ENCODE measurements around the gene KCNK3. TPM values are rescaled to one million over a fixed set of nuclear protein-coding genes. Genes with fewer than 3 reads are reported as not detected.
A peak's percentile ranks its signal among the peaks of the same experiment; 100 is the strongest.

Gene KCNK3
- total RNA-seq, 1 donor: not detected

DNA sequence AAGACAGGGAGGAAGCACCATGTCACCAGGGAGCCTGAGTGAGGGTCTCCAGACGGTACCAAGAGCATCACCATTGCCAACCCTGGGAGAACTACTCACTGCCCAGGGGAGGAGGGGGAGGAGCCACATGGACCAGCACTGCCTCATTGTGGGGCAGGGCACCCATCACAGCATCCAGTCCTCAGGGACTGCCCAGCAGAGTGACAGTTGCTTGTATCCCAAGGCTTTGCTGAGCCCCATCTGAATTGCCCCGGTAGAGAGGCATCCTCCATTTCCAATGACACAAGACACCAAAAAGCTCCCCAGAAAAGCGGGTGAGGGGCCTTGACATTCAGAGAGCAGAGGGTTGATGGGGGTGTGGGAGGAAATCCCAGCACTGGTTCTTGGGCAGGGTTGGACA lies 44.5 kb upstream of the KCNK3 start:
- Histone ChIP-seq H2AFZ (ENCODE audit: low read length) (no peak overlapping the region), H3K36me3 (ENCODE audit: insufficient read depth, low read length) (no peaks in the 10 kb centered on the region), H3K4me3 (ENCODE audit: insufficient read depth, low read length) (no peak overlapping the region), H3K27me3 (ENCODE audit: insufficient read depth, low read length) (peaks cover 59% of the 10 kb centered on the region), H3K4me2 (ENCODE audit: insufficient read depth, low read length) (no peak overlapping the region), H3K27ac (ENCODE audit: low read depth, low read length) (no peak overlapping the region), H3K79me2 (ENCODE audit: insufficient read depth, low read length) (no peaks in the 10 kb centered on the region), H3K4me1 (ENCODE audit: insufficient read depth, low read length) (no peaks in the 10 kb centered on the region), H4K20me1 (ENCODE audit: insufficient read depth, low read length) (no peaks in the 10 kb centered on the region), H3K9me3 (ENCODE audit: low read depth, low read length) (no peaks in the 10 kb centered on the region)
- TF ChIP-seq CTCF (IDR thresholded peaks at IDR 0.05; ENCODE audit: extremely low read depth, low read depth, low read length): no peak
- DNase-seq (ENCODE audit: insufficient read length, low spot score, missing footprints): no peak

DNA sequence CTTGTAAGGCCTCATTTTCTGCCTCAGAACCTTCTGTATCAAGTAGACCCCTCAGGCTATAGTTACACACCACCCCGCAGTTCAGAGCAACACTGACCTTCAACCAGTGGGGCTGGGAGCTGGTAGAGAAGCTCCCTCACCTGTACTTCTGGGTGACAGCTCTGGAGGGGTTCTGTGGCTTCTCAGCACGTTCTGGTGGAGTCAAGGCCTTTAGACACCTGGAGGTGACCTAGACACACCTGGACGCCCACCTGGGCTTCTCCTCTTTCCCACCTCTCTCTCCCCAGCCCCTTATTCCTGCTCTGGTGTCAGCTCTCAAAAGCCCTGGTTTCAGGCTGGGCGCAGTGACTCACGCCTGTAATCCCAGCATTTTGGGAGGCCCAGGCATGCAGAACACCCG lies 44.0 kb upstream of the KCNK3 start:
- no peaks in the 10 kb centered on the region for H3K4me1 ChIP-seq (ENCODE audit: insufficient read depth, low read length)
- no peak overlapping the region for H2AFZ ChIP-seq (ENCODE audit: low read length)
- no peaks in the 10 kb centered on the region for H3K9me3 ChIP-seq (ENCODE audit: low read depth, low read length)
- no peaks in the 10 kb centered on the region for H3K79me2 ChIP-seq (ENCODE audit: insufficient read depth, low read length)
- no peak overlapping the region for H3K27ac ChIP-seq (ENCODE audit: low read depth, low read length)
- H3K27me3 ChIP-seq (ENCODE audit: insufficient read depth, low read length): peaks cover 62% of the 10 kb centered on the region
- H4K20me1 ChIP-seq (ENCODE audit: insufficient read depth, low read length): no peaks in the 10 kb centered on the region
- DNase-seq (ENCODE audit: insufficient read length, low spot score, missing footprints): no peak
- H3K4me3 ChIP-seq (ENCODE audit: insufficient read depth, low read length): no peak overlapping the region
- TF ChIP-seq CTCF (IDR thresholded peaks at IDR 0.05; ENCODE audit: extremely low read depth, low read depth, low read length): no peak
- no peak overlapping the region for H3K4me2 ChIP-seq (ENCODE audit: insufficient read depth, low read length)
- H3K36me3 ChIP-seq (ENCODE audit: insufficient read depth, low read length): no peaks in the 10 kb centered on the region

DNA sequence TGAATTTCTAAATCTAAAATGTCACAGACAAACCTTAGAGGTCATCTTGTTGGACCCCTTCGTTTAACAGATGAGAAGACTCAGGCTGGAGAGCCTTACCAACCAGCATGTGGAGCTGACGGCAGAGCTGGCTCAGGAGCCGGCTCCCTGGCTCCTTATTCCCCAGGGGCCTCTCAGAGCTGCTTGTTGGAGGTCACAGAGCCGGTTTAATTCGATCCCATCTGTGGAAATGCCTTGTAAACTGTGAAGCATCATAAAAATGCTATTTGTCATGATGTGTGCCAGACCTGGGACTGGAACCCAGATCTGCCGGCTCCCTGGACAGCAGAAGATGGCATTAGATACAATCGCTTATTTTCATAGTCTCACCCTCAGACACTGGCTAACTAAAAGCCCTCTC lies 43.2 kb upstream of the KCNK3 start:
- no peak for TF ChIP-seq CTCF (IDR thresholded peaks at IDR 0.05; ENCODE audit: extremely low read depth, low read depth, low read length)
- Histone ChIP-seq H3K4me1 (ENCODE audit: insufficient read depth, low read length) (no peaks in the 10 kb centered on the region), H3K79me2 (ENCODE audit: insufficient read depth, low read length) (no peaks in the 10 kb centered on the region), H4K20me1 (ENCODE audit: insufficient read depth, low read length) (no peaks in the 10 kb centered on the region), H3K27ac (ENCODE audit: low read depth, low read length) (no peak overlapping the region), H3K27me3 (ENCODE audit: insufficient read depth, low read length) (peaks cover 59% of the 10 kb centered on the region), H3K9me3 (ENCODE audit: low read depth, low read length) (no peaks in the 10 kb centered on the region), H3K4me2 (ENCODE audit: insufficient read depth, low read length) (no peak overlapping the region), H3K36me3 (ENCODE audit: insufficient read depth, low read length) (no peaks in the 10 kb centered on the region), H2AFZ (ENCODE audit: low read length) (no peak overlapping the region), H3K4me3 (ENCODE audit: insufficient read depth, low read length) (no peak overlapping the region)
- DNase-seq (ENCODE audit: insufficient read length, low spot score, missing footprints): peak; percentile 8

- Histone ChIP-seq H2AFZ (ENCODE audit: low read length) (no peak overlapping the region), H3K9me3 (ENCODE audit: low read depth, low read length) (no peaks in the 10 kb centered on the region), H3K4me2 (ENCODE audit: insufficient read depth, low read length) (no peak overlapping the region), H3K4me3 (ENCODE audit: insufficient read depth, low read length) (no peak overlapping the region), H4K20me1 (ENCODE audit: insufficient read depth, low read length) (no peaks in the 10 kb centered on the region), H3K79me2 (ENCODE audit: insufficient read depth, low read length) (no peaks in the 10 kb centered on the region), H3K27me3 (ENCODE audit: insufficient read depth, low read length) (peaks cover 53% of the 10 kb centered on the region), H3K36me3 (ENCODE audit: insufficient read depth, low read length) (no peaks in the 10 kb centered on the region), H3K27ac (ENCODE audit: low read depth, low read length) (no peak overlapping the region), H3K4me1 (ENCODE audit: insufficient read depth, low read length) (no peaks in the 10 kb centered on the region)
- TF ChIP-seq CTCF (IDR thresholded peaks at IDR 0.05; ENCODE audit: extremely low read depth, low read depth, low read length): no peak
- peak; percentile 13 for DNase-seq (ENCODE audit: insufficient read length, low spot score, missing footprints)
Observed at GRCh38 chr2:26649992-26650712, 42.4 kb upstream of the KCNK3 start.
